Heart left ventricle (tissue), 13 donors: ENCODE data around the gene AFAP1L2.

Source experiments
- POLR2A ChIP-seq, 2 donors: fragments of 450-650 bp; IDR thresholded peaks; one replicate each; pipeline ENCODE4 v1.6.1; 2017; ENCODE audit warnings: antibody characterized with exemption in 2 of 2, mild to moderate bottlenecking in 2 of 2, moderate library complexity in 2 of 2
- TF ChIP-seq, protein P1 (sequence below), 12 donors: fragments of 200-600 bp; sonication (generic) in 4 of 12; IDR thresholded peaks; one replicate each; pipeline versions ENCODE4 v1.5.0 to v1.8.0; 2018 to 2022; ENCODE audit warnings: antibody characterized with exemption in 12 of 12, mild to moderate bottlenecking in 5 of 12
- donor health status: ischemic (EF 13 %, LVEDD 7.1; RV severe dilation, severe dysfunction).
- donor health status: DM: no; HTN: yes; CAD: no.
- donor health status: DM: no; HTN: no; CAD: no.
- donor health status: ischemic (EF 25% LVEDD 6.9; RV normal size, moderate dysfunction).
- donor health status: ischemic (EF 25% LVEDD 5.7; RV mildly dilated, moderate dysfunction).
- donor health status: ischemic (EF 35%, LVEDD 5.7; RV mildly dilated, moderate dysfunction).
- donor health status: nonischemic (EF 11% LVEDD 7.7; RV severe dilation, severe dysfunction).
- donor health status: DM: yes; HTN: yes; CAD: no.
- donor health status: PGD.
- donor health status: ischemic (EF 29% LVEDD 5.4; RV normal size, mild dysfunction).
- donor health status: nonischemic (EF 23%, LVEDD 6.1; RV moderate dilation, normal function).

GRCh38 chr10:114385557-114385956 is 18.7 kb downstream of the AFAP1L2 start:
- TF ChIP-seq, protein P1, sequence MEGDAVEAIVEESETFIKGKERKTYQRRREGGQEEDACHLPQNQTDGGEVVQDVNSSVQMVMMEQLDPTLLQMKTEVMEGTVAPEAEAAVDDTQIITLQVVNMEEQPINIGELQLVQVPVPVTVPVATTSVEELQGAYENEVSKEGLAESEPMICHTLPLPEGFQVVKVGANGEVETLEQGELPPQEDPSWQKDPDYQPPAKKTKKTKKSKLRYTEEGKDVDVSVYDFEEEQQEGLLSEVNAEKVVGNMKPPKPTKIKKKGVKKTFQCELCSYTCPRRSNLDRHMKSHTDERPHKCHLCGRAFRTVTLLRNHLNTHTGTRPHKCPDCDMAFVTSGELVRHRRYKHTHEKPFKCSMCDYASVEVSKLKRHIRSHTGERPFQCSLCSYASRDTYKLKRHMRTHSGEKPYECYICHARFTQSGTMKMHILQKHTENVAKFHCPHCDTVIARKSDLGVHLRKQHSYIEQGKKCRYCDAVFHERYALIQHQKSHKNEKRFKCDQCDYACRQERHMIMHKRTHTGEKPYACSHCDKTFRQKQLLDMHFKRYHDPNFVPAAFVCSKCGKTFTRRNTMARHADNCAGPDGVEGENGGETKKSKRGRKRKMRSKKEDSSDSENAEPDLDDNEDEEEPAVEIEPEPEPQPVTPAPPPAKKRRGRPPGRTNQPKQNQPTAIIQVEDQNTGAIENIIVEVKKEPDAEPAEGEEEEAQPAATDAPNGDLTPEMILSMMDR (IDR thresholded peaks at IDR 0.05): no peak
- no peak for TF ChIP-seq POLR2A (IDR thresholded peaks at IDR 0.05)
